CD4-positive, alpha-beta T cell treated with Interferon gamma for 1 hour (primary cell): Measurements from ENCODE around the gene COLEC11.

Experiments used
- DNase-seq: peaks from one replicate; pipeline ENCODE4 v3.0.0-alpha.2; 2020

Gene COLEC11

DNA sequence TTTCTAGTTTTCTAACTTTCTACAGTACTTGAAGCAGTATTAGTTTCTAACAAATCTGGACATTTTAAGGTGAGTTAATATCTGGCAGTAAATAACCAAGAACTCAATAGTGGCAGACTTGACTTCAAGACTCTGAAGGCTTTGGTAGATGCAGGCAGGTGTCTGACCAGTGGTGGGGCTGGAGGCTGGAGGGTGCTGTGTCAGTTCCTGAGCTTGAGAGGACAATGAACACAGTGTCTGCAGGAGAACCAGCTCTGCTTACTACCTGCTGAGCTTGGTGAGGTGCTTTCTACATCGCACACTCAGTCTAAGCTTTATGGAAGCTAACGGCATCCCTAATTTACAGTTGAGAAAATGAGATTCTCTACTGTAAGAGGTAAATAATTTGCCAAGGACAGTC, 84.3 kb downstream of the COLEC11 start:
- DNase-seq = no peak

DNA sequence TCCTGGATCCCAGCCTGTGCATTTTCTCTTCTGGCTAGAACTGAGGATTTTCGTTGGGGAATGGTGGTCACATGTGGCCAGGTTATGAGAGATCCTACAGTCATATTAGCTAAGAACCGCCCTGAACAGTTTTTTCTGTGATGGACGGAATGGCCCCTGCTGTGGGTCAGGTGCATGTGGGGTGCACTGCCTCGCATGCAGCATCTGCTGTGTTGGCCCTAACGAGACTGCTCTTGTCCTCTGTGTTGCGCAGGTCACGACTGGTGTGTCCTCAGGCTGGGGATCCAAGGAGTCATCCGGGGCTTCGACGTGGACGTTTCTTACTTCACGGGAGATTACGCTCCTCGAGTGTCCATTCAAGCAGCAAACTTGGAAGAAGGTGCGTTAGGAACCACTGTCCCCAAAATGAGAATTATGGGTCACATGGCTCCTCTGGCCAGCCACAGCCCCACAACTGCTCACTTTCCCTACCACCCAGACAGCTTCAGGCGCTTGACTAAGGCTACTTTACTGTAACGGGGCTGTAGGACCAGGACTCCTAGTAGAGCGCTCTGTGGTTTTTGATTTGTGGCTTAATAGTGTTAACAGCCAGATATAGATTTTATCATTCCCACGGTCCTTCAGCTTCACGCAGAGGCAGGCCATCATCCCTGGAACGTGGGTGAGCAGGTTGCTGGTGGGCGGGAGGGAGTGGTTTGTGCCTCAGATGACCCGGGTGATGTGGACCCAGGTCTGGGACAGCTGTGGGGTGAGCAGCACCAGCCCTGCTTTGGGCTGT, 84.9 kb downstream of the COLEC11 start:
- DNase-seq = no peak

DNA sequence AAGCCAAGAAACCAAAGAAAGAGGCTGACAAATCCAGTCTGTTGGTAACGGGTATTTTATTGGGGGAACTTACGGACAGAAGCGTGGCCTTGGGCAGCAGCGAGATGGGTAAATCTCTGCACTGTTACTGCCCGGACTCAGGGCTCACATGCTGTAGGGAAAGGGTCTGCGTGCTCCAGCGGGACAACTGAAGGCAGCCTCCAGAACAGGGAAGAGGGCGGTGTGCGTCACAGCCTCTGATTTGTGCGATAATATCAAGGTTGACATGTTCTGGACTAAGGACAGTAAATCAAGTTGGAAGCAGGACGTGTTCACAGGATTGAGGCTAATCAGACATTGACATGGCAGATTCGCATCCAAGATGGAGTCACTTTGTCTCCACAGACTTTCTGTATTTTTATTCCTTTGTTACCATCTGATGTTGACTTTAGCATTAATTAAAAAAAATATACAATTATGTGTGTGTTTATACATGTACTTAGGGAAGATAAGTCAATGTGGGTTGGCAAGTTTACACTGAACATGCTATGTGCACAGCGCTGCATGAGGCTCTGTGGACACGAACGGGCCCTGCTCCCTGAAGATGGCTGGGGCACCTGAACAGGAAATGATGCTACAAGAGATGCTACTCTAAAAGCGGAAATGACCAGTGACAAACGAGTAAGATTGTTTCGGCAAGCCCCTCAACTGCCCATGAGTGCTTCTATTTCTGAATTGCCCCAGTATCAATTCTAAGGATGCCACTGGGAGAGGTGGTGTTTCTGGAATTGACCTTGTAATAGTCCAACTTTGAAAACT, 85.8 kb downstream of the COLEC11 start:
- no peak for DNase-seq

DNA sequence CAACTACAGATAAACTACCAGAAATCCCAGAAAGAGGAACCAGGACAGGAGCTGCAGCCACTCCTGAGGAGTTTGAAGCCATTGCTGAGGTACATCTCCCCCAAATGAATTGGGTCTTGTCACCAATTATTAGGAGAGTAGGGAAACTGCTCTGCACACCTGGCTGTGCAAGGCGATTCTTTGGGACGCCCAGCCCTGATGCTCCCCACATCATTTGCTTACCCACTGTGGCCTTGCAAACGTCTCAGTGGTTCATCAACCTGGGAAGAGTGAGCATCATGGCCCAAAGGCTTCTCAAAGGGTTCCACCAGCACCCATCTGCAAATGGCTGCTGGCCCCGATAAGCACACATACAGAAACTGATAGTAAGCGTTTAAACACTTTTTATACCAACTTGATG, 86.7 kb downstream of the COLEC11 start:
- no peak for DNase-seq

DNA sequence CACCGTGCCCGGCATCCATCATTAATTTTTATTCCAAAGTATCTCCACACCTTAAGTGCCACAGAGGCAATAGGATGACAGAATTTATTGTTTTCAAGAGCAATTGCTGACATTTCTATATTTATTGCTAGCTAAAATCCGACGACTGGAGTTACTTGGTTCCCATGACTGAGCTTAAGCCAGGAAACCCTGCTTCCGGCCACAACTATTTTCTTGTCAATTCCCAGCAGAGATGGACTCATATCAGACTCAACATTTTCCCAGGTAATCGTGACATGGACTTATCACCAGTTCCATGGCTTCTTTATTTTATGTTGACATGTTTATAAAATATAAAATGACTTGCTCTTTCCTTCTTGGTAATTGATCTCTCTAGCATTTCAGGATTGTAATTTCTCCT, 87.9 kb downstream of the COLEC11 start:
- DNase-seq = no peak

DNA sequence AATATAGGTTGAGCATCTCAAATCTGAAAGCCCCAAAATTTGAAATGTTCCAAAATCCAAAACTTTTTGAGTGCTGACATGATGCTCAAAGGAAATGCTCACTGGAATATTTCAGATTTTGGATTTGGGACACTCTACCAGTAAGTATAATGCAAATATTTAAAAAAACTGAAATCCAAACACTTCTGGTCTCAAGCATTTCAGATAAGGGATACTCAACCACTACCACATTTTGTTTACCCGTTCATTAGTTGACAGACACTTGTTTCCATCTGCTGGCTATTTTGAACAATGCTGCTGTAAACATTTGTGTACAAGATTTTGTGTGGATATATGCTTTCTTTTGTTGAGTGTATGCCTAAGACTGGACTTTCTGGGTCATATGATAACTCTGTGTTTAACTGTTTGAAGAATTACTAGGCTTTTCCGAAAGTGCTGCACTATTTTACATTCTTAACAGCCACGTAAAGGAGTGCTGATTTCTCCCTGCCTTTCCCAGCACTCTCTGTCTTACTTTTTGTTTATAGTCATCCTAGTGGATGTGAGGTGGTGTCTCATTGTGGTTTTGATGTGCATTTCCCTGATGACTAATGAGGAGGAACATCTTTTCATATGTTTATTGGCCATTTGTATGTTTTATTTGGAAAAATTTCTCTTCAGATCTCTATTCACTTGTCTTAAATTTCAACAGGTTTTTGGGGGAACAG, 89.0 kb downstream of the COLEC11 start:
- no peak for DNase-seq

DNA sequence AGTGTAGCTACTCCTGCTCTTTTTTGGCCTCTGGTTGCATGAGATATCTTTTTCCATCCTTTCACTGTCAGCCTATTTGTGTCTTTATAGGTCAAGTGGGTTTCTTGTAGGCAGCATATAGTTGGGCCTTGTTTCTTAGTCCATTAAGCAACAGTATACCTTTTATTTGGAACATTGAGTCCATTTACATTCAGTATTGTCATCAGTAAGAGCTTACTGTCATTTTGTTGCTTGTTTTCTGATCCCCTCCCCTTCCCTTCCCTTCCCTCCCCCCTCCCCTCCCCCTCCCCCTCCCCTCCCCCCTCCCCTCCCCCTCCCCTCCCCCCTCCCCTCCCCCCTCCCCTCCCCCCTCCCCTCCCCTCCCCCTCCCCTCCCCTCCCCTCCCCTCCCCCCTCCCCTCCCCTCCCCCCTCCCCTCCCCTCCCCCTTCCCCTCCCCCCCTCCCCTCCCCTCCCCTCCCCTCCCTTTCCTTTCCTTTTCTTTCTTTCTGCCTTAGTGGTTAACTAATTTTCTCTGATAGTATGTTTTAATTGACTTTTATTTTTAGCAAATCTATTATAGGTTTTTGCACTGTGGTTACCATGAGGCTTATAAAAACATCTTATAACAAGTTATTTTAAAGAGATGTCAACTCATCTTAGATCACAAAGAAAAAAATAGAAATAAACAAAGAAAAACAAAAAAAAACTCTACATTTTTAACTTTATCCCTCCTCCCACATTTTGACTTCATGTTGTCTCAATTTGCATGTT, 95.3 kb downstream of the COLEC11 start:
- DNase-seq = no peak

DNA sequence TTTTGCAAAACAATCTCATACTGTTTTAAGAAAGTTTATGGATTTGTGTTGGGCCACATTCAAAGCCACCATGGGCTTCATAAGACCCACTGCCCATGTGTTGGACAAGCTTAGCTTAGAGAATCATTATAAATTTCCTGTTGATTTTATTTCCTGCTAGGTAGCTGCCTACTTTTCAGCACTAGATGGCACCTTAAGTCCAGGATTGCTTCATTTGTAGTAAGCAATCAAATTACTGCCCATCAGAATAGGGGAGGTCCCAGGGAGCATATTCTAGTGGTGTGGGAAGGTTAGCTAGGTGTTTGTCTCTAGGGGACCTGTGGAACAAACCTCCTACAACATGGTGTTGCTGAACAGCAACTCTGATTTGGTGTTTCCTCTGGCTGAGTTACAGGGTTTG, 97.5 kb downstream of the COLEC11 start:
- DNase-seq = no peak
